Stromal cell of bone marrow (primary cell): ENCODE measurements around the gene SERPINB5.
"Not testable (repeated sequence)": the region's sequence is repeated elsewhere in the genome, so short reads cannot be mapped to it uniquely, and the experiment has no call there.

Experiments
- DNase-seq: peaks from one replicate; pipeline ENCODE4 v3.0.0-alpha.2; 2012; ENCODE audit warnings: low read depth

The SERPINB5 gene

DNA sequence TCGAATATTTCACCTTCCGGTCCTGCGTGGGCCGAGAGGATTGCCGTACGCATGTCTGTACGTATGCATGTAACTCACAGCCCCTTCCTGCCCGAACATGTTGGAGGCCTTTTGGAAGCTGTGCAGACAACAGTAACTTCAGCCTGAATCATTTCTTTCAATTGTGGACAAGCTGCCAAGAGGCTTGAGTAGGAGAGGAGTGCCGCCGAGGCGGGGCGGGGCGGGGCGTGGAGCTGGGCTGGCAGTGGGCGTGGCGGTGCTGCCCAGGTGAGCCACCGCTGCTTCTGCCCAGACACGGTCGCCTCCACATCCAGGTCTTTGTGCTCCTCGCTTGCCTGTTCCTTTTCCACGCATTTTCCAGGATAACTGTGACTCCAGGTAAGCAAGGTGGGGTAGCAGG lies at the start of gene SERPINB5:
TSS of gene SERPINB5 (plus strand) at position 291 of the 400 bp plus-strand sequence. CDS start 7,471 bp downstream, outside the sequence.
- no peak for DNase-seq

GRCh38 chr18:63427558-63427957 lies 49.2 kb upstream of the SERPINB5 start:
- DNase-seq, result no peak

GRCh38 chr18:63430526-63430925 lies 46.2 kb upstream of the SERPINB5 start:
- DNase-seq, result no peak

DNA sequence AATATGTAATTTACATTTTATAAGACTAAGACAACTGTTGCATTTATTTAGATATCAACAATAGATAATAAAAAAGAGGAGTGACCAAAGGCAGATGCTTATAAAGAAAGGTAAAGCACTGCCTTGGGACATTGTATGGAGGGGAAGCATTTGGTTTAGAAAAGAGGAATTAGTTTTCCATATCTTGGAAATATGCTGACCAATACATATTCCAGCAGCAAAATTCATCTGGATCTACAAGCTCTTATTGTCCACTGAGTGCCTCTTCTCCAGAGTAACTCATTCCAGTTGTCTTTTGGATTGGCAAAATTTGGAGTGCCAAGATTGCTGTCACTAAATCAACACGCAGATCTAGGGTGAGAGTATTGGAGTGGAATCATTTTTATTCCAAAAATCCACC lies 45.6 kb upstream of the SERPINB5 start:
- DNase-seq, result no peak

DNA sequence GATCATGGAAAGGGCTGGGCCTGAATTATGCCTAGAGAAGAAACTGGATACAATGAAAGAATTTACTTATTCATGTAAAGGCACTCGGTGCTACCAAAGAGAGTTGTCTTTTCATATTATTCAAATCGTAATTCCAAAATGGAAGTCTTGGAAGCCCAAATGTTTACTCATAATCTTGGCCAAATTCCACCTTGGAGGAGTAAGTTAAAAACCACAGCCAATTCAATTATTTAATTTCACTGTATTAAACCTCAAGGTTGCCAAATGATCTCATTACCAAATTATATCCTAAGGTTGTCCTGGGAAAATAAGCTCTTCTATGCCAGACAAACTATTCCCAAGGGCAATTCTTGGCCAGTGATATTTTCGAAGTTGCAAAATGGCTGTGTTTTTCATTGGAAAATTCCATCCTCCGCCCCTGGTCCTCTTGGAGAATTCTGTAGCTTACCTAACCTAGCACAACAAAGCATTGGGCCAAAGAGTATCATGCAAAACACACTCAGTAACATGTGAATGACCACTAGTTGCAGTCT lies 43.4 kb upstream of the SERPINB5 start:
- DNase-seq, result peak; percentile 65

DNA sequence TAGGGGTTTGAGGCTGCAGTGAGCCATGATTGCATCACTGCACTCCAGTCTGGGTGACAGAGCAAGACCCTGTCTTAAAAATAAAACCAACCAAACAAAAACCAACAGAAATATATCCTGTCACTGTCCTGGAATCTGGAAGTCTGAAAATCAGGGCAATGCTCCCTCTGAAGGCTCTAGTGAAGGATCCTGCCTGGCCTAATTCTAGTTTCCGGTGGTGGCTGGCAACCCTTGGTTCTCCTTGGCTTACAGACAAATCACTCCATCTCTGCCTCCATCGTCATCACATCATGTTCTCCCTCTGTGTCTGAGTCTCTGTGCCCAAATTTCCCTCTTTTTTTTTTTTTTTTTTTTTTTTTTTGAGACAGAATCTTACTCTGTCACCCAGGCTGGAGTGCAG lies 38.6 kb upstream of the SERPINB5 start:
- no peak for DNase-seq

GRCh38 chr18:63439334-63439733 lies 37.4 kb upstream of the SERPINB5 start:
- DNase-seq, result peak; percentile 40

DNA sequence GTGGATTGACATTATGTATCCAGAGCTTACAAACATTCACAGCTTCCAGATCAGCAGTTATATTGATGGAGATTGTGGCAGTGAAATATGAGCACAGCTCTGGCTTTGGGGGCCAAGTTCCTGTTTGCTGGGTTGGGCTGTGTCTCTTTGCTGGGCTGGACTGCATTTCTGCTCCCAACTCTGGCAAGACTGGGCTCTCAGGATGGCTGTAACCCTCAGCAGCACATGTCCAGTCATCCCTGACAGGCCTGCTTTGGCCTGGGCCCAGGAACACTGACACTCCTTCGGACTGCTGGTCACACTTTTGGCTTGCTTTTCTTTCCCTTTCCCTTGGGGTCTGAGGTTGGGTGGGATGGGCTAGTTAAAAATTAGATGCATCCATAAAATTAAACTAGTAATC lies 36.5 kb upstream of the SERPINB5 start:
- DNase-seq, result peak; percentile 64

DNA sequence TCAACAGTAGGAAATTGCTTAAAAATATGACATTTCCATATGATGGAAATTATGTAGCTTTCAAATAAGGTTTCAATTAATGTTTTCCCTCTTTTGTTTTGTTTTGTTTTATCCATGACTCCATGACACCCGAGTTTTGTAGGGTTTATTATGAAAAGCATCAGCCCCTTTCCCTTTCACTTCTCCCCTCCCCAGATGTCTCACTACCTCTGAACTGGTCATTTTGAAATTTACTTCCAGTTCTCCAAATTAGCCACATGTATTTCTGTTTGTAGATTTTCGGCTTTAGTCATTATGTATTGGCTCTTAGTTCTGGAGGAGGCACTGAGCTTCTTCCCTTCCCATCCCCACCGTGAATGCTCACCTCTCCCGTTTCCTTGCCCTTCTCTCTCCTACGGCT lies 35.9 kb upstream of the SERPINB5 start:
- DNase-seq, result no peak

GRCh38 chr18:63443829-63444228 lies 32.9 kb upstream of the SERPINB5 start:
- no peak for DNase-seq

DNA sequence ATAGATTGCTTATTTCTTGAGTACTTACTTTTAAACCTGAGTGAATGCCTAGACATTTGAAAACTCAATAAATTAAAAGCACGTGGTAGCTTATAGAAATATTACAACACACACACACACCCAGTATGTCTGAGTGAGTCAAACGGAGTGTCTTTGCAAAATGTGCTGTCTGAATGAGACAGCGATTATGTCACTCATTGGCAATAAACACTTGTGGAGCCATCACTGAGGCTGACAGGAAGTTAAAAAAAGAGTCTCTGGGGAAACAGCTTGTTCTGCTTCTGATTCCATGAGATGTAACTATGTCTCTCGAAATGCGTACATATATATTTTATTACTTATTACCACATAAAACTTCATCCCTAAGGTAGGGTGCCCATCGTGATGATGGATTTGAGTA lies 32.2 kb upstream of the SERPINB5 start:
- DNase-seq, result peak; percentile 90

- DNase-seq, result no peak
These were observed 31.7 kb upstream of the SERPINB5 start for GRCh38 chr18:63445037-63445436.

DNA sequence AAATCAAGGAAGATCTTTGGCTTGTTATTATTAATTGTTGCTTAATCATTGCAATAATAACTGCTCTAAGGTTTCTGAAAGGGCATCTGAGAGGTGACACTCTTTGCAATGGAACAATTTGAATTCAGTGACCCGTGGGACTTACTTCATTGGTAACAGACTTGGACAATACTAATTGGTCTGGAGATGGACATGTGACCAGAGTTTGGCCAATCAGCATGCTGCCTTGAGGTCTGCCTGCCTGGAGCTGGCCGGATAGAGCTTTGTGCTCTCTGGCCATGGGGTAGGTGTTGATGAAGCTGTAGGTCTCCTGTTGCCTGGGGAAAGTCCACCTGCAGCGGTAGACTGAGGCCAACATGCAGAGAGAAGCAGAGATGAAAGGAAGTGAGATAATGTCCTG lies 30.5 kb upstream of the SERPINB5 start:
- no peak for DNase-seq

GRCh38 chr18:63447066-63447465 lies 29.7 kb upstream of the SERPINB5 start:
- DNase-seq, result no peak

- DNase-seq, result no peak
These were observed 27.3 kb upstream of the SERPINB5 start for GRCh38 chr18:63449426-63449825.

- no peak for DNase-seq
These were observed 24.7 kb upstream of the SERPINB5 start for GRCh38 chr18:63451799-63452660.

- not testable (repeated sequence) for DNase-seq
These were observed 24.0 kb upstream of the SERPINB5 start for GRCh38 chr18:63452751-63453150.

DNA sequence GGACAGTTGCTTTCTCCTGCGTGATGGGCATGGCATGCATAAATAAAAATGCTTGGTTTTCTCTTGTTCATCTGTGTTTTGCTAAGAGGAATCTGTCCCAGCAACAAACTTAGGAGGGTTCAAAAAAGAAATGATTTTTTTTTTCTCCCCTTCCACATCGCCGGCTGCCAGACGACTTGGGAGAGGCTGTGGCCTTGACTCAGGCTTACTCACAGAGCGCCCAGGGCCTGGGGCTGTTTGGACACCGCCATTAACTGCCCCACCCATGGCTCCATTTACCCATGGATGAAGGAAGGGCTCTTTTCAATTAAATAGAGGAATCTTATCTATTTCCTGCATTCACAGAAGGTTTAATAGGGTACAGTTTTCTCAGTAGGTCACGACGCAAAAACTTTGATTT lies 22.3 kb upstream of the SERPINB5 start:
- no peak for DNase-seq

DNA sequence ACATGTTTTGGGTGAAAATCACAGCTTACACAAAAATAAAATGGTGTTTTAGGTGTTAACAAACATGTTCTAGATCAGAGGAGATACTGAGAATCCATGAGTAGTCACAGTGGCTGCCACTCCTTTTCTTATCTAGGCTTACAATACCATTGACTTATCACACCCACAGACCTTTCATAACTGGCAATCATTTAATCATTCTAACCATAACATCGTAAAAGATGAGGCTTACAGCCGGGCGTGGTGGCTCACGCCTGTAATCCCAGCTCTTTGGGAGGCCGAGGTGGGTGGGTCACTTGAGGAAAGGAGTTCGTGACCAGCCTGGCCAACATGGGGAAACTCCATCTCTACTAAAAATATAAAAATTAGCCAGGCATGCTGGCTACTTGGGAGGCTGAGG lies 18.8 kb upstream of the SERPINB5 start:
- DNase-seq, result no peak

- DNase-seq, result no peak
These were observed 16.3 kb upstream of the SERPINB5 start for GRCh38 chr18:63460414-63460813.

GRCh38 chr18:63464434-63464833 lies 12.3 kb upstream of the SERPINB5 start:
- DNase-seq, result no peak

GRCh38 chr18:63465059-63465458 lies 11.7 kb upstream of the SERPINB5 start:
- no peak for DNase-seq

- no peak for DNase-seq
These were observed 9.1 kb upstream of the SERPINB5 start for GRCh38 chr18:63467699-63468098.

DNA sequence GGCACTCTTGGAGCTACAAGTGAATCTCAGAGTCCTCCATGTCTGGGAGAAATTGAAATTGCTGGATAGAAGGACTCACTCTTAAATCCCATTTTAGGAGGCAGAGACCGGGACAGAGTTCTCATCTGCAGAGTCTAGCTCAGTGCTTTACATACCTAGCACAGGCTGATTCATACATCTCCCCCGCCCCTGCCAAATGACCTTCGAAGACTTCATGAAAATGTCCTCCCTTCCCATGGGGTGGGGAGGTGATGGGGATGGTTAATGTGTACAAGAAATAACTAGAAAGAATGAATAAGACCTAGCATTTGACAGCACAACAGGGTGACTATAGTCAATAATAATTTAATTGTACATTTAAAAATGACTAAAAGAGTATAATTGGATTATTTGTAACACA lies 8.2 kb upstream of the SERPINB5 start:
- DNase-seq, result no peak
